SHP77 treated with DMSO at 0.1 percent for 48 hours (cell line): ENCODE measurements around the gene SLC8A1.
"Not testable (repeated sequence)": the region's sequence is repeated elsewhere in the genome, so short reads cannot be mapped to it uniquely, and the experiment has no call there.

Experiments used
- DNase-seq: peaks from one replicate; lab custom pipeline; 2025; lab: John Stamatoyannopoulos, UW

Gene SLC8A1

GRCh38 chr2:40106061-40106460 is 345.8 kb downstream of the SLC8A1 start:
- no peak for DNase-seq

DNA sequence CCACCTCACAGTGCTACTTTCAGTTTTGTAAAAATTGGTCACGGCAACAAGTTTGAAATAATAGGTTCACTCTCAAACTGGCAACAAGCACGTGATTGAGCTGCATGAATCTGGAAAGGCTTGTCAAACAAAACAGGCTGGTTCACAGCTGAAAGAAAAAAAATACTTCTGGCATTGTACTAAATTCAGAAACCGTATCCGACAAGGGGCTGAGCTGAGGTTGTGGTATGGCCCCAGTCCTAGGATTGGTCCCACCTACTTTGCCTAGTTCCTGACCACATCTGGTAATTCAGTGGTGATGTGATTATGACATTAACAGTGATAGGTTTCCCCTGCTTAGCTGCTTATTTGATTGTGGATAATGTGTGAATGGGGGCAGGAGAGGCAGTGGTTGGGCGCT is 346.3 kb downstream of the SLC8A1 start:
- DNase-seq = no peak

DNA sequence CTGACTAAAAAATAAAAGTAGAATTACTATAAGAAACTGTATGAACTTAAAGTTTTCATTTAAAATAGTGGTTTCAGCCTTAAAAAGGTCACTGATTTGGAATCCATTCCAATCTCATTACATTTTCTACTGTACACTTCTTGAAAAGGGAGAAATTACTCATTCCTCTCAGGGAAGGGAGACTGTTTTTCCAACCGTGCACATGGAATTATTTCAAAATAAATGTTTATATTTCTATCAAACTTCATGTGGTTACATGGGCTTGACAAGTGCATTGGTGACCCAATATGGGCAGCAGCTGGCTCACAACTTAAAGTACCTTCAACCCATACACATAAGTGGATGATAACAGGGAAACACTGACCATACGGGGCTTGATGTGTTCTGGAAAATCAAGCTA is 348.3 kb downstream of the SLC8A1 start:
- DNase-seq = no peak

DNA sequence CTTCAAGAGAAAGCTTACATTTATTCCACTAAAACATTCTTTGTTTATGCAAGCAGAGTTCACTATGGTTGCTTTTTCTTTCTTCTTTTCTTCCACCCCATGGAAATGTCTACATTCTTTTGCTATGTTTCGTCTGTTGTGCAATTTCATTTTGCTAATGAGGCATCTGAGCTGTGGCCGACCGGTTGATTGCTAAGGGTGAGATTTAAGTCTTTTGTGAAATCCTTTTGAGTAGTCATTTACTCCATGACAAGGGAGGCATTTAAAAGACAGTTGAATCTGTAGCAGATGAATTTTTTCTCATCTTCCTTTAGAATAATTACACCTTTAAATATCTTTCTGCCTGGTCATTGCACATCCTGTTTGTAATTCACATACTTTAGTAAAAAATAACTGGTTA is 348.7 kb downstream of the SLC8A1 start:
- DNase-seq = no peak

DNA sequence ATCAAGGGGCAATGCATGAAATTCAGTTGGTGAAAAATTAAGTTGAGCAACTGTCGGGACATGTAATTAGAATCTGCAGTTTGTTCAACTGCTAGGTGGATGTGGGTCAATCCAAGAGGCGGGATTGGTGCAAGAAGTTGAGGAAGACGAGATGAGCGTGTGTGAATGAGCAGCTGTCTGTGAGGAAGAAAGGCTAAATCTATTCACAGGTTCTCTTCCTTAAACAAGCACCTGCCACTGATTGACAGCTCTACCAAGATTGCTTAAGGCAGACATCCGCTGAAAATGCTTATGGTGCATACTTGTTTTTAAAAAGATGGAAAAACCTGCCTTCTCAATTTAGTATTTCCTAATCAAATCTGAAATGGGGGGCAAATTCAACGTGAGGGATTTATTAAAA is 349.4 kb downstream of the SLC8A1 start:
- no peak for DNase-seq

DNA sequence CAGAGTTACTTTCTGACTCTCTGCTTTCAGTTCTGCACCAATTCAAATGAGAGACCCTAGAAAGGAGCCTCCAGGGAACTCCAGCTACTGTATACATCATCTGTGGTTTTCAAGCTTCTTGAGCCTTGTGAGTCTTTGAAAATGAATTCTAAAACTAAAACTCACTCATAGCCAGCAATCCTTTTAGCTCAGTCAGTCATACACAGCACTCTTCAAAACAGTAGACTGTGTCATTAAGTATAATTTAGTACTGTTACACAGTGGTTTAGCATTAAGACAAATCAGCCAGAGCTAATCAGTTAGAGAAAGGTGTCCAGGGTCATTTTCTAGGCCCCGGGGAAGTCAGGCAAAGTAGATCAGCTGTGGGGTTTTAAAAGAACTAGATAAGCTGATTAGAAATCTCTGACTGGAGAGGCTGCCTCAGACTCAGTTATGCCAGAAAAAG is 350.7 kb downstream of the SLC8A1 start:
- no peak for DNase-seq

DNA sequence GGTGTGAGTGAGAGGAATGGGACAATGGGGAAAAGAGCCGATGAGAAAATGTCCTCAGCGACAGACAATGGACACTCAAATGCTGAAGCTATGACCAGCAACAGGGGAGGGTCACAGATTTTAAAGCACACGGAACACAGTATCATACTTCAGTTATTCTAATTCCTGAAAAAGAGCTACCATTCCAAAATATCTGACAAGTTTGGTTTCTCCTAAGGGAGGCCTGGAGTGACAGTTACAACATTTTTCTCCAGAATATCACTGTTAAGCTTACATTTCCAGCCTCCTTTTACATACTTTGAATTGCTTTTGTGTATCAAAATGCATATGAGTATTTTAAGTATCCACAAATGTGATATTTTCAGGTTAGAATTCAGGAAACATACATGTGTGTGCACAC is 351.2 kb downstream of the SLC8A1 start:
- no peak for DNase-seq

GRCh38 chr2:40098786-40099470 is 353.0 kb downstream of the SLC8A1 start:
- DNase-seq = no peak

- DNase-seq = no peak
Observed at GRCh38 chr2:40097691-40098385, 354.1 kb downstream of the SLC8A1 start.

GRCh38 chr2:40096360-40096759 is 355.5 kb downstream of the SLC8A1 start:
- peak; percentile 5 for DNase-seq

- no peak for DNase-seq
Observed at GRCh38 chr2:40095000-40095399, 356.9 kb downstream of the SLC8A1 start.

- DNase-seq = no peak
Observed at GRCh38 chr2:40094451-40094850, 357.4 kb downstream of the SLC8A1 start.

GRCh38 chr2:40093021-40093675 is 358.7 kb downstream of the SLC8A1 start:
- no peak for DNase-seq

DNA sequence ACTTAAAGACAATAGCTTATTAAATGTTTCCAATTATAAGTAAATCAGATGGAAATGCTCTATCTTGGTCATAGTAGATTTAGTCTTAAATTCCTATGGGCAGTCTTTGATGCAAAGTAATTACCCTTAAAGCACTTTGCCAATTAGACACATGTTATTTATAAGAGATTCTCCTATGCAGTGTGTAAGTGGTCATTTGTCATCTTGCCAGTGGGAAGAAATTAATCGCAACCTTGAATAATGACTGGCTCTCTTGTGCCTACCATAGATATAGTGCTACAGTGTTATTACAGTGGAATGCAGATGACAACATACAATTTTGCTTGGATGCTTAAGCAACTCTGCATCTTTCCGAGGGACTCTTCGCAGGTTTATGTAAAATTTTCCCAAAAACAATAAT is 361.8 kb downstream of the SLC8A1 start:
- no peak for DNase-seq

DNA sequence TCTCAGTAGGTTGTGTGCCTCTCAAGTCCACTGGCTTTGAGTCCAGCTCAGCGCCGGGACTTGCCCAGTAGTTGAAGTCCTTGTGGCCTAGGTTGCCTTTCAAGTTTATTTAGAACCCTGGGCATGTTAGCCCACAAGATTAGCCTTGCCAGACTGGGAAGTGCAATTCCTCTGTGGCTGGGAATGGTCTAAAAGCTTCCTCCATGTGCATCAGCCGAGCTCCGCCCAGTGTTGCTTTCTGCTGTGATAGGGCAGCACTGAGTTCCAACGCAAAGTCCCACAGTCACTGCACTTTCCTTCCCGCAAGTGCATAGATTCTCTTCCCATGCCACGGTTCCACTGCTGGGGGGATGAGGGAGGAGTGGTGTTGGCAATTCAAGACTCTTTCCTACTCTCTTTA is 364.0 kb downstream of the SLC8A1 start:
- no peak for DNase-seq

GRCh38 chr2:40087434-40087833 is 364.5 kb downstream of the SLC8A1 start:
- DNase-seq = no peak

- DNase-seq = no peak
Observed at GRCh38 chr2:40085786-40086185, 366.1 kb downstream of the SLC8A1 start.

GRCh38 chr2:40073336-40073735 is 378.6 kb downstream of the SLC8A1 start:
- DNase-seq = not testable (repeated sequence)

DNA sequence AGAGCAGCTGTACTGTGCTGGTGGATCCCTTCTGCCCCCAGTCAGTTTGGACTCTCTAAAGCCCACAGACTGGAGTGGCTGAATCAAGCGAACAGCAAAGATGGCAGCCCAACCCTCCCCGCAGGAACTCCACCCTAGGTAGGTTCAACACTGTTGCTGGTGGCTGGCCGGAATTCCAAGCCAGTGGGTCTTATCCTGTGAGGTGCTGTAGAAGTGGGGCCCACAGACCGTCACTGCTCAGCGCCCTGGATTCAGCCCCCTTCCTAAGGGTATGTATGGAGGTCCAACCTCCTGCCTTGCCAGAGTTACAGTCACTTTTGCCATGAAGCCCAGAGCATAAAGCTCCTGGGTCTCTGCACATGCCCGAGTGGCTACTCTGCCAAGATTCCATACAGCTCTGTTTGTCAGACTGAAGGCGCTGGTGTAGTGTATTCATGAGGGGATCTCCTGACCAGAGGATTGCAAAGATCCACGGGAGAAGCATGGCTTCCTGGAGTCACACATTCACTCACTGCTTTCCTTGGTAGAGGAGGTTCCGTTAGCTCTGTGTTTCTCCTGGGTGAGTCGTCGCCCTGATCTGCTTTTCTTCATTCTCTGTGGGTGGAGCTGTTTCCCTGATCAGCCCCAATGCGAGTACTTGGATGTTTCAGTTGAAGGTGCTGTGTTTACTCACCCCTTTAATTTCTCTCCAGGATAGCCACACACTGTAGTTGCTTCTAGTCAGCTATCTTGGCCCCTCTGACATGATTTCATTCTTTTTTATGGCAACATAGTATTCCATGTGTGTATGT is 379.3 kb downstream of the SLC8A1 start:
- DNase-seq = no peak

DNA sequence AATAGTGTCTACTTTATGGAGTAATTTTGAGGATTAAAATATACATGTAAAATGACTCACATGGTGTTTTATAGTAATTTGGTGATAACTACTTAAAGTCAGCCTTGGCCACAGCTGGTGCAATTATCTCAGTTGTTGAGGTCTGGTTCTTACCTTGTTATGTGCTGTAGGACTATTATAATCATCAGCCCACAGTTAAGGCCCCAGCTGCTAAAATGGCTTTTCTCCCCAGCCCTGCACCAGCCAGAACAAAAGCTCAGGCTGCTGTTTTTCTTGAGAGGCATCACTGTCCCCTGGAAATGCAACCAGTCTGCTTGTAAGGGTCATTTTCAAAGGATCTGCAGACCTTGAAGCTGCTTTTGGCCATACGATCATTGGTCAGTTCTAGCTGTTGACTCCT is 389.5 kb downstream of the SLC8A1 start:
- DNase-seq = no peak

DNA sequence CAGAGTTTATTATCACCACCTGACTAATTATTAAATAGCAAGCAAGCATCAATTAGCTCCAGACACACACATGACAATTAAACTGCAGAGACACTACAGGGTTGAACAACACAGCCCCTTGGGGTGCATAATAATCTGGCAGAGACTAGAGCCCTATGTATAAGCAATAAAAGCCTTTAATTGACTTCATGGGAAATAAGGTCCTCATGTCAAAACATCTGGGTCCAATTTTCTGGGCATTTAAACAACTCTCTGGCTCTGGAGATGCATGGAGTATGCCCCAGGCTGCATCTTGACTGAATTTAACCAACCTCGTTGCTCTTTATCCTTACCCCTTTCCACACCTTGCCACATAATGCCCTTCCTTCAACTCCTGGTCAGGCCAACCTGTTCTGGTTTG is 402.1 kb downstream of the SLC8A1 start:
- no peak for DNase-seq

GRCh38 chr2:40048506-40048905 is 403.4 kb downstream of the SLC8A1 start:
- no peak for DNase-seq
